NOMO-1 treated with dmso at 0.1 percent for 144 hours (cell line): Measurements from ENCODE around the gene GCKR.
"Not testable (repeated sequence)": the region's sequence is repeated elsewhere in the genome, so short reads cannot be mapped to it uniquely, and the experiment has no call there.

Experiments
- DNase-seq: peaks from one replicate; lab custom pipeline; 2025; ENCODE audit not compliant: unreplicated experiment; lab: John Stamatoyannopoulos, UW

Gene GCKR

DNA sequence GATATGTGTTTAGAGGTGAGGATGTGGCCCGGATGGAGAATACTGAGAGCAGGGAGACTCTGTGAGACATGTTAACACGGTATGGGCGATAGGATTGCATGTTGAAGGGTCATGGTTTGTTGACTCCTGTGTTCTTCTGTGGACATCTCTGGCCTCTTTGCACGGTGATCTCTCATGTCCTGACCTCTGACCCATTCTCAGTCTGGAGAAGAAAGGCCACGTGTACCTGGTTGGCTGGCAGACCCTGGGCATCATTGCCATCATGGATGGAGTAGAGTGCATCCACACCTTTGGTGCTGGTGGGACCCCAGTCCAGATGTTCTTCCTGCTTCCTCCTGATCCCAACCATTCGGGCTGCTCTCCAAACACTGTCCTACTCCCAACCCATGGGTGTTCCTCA is 9.9 kb downstream of the GCKR start:
- DNase-seq = no peak

DNA sequence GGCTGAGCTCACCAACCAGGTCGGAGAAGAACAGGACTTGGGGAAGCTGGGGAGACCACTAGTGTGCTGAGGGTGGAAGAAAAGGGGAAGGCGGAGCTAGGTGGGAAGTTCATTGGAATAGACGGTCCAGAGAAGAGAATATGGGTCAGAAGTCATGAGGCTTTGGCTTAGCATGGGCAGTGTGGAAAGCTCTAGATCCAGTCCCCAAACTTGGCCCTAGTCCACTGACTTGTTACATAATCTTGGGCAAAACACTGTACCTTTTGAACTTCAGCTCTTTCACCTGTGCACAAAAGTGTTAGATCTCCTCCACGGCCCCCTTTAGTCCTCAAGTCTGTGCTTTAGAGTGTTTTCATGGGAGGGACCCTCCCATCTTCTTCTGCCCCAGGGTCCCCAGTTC is 10.7 kb downstream of the GCKR start:
- no peak for DNase-seq

DNA sequence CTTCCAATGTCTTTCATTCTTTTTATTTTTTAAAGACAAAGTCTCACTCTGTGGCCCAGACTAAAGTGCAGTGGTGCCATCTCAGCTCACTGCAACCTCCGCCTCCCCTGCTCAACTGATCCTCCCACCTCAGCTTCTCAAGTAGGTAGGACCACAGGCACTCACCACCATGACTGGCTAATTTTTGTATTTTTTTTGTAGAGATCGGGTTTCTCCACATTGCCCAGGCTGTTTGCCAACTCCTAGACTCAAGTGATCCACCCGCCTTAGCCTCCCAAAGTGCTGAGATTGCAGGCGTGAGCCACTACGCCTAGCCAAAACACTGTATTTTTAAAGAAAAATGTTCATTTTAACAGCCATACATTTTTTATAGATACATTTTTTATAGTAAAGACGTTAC is 12.7 kb downstream of the GCKR start:
- DNase-seq = no peak

DNA sequence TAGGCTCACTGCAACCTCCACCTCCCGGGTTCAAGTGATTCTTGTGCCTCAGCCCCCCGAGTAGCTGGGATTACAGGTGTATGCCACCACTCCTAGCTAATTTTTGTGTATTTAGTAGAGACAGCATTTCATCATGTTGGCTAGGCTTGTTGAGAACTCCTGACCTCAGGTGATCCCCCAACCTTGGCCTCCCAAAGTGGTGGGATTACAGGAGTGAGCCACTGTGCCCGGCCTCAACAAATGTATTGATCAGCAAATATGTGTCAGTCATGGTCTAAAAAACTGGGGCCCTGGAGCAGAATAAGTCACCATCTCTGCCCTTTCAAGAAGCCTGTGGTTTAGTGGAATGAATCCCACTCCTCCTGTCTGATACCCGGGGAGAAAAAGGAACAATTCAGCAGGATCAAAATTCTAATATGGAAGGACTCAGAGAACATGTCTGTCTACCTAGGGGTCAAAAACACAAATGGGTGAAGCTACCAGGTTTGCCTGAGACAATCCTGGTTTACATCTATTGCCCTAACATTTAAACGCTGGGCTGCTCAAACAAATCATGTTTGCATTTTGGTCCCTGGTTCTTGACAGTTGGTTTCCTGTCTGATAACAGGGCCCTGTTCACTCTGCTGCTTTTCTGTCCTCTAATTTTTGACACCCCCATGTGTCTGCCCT is 21.6 kb downstream of the GCKR start:
- no peak for DNase-seq

DNA sequence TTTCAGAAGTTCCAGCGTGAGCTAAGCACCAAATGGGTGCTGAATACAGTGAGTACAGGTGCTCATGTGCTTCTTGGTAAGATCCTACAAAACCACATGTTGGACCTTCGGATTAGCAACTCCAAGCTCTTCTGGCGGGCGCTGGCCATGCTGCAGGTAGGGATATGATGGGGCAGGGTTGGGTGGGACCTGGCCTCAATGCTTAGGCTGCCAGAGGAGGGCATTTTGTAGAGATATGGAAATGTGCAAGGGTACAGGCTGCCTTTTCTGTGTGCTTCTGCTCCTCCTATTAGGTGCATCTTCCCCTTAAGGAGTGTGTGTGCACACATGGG is 22.1 kb downstream of the GCKR start:
- no peak for DNase-seq

DNA sequence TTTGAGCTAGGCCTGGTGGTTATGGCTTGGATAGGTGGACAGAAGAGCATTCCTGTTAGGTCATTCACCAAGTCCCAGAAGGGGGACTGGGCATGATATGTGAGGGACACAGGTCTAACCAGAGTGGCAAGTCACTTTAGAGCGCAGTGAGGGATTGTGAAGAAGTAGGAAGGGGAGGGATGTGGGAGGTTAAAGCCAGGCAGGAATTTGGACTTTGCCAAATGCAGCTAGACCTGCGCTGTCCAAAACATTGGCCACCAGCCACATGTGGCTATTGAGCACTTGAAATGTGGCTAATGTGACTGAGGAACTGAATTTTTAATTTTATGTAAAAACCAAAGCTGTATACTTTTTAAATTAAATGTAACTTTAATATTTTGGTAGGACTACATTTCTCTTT is 23.7 kb downstream of the GCKR start:
- DNase-seq = no peak

DNA sequence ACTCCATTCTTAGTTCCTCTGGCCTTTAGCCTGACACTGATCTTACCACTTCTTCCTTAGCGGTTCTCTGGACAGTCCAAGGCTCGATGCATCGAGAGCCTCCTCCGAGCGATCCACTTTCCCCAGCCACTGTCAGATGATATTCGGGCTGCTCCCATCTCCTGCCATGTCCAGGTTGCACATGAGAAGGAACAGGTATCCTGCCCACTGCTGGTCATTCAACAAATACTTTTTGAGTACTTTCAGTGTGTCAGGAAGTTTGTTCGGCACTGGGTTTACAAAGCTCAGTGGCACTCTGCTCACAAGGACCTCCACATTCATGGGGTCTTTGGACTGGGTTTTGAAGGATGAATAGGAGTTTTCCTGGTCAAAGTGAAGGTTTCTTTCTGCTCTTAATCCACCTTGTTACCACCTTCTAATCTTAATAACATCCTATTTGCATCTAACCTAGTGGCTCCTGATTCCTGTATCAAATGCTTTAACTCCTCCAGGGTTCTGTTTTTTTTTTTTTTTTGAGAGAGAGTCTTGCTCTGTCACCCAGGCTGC is 25.8 kb downstream of the GCKR start:
- no peak for DNase-seq

DNA sequence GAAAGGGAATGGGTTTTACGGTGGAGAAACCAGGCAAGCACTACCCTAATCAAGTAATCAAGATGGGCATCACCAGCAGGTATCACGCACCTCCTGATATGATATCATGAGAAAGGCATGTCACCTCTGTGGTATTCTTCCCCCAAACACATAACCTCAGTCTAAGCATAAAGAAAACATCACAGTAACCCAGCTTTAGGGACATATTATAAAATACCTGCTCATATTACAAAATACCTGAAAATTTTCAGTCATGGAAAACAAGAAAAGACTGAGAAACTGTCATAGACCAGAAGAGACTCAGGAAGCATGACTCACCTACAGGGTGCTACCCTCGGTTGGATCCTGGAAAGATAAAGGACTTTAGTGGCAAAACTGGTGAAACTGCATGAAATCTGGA is 30.5 kb downstream of the GCKR start:
- DNase-seq = no peak

DNA sequence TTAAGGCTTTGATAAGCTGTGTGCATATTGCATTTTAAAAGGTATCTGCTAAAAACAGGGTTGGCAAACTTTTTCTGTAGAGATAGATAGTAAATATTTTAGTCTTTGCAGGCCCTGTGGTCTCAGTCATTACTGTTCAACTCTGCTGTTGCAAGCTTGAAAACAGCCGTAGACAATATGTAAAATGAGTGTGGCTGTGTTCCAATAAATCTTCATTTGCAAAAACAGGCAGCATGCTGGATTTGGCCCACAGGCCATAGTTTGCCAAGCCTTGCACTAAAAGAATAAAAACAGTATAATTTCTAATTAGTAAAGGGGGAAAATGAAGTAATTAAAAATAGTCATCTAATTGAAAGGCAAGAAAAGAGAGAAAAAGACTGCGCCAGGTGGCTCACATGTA is 35.3 kb downstream of the GCKR start:
- DNase-seq = no peak

DNA sequence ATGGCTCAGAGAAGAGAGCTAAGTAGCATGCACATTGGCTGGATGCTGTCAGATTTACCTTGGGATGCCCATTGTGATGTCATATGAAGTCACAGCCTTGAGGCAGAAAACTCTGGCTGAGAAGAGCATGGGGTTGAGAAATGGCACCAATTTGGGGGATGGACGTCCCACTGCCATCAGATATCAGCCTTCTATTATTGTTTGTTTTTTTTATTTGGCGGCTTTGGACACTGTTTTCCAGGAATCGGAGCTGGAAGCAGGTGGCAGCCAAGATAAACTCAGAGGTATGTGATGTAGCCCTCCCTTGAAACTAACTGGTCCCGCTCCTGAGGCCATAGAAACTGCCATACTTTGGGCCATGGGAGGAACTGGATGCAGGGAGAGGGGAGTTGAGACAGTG is 40.6 kb downstream of the GCKR start:
- DNase-seq = no peak

DNA sequence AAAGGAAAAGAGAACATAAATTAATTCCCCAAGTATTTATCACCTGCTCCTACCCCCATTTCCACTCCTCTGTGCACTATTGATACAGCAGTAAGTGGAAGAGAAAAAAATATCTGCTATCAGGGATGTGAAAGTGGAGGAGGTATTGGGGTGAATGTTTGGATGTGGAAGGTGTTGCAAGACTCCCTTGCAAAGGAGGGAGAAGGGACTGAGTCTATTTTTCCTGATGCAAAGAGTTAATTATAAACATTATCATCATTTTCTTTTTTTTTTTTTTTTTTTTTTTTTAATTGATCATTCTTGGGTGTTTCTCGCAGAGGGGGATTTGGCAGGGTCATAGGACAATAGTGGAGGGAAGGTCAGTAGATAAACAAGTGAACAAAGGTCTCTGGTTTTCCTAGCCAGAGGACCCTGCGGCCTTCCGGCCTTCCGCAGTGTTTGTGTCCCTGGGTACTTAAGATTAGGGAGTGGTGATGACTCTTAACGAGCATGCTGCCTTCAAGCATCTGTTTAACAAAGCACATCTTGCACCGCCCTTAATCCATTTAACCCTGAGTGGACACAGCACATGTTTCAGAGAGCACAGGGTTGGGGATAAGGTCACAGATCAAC is 42.3 kb downstream of the GCKR start:
- not testable (repeated sequence) for DNase-seq

DNA sequence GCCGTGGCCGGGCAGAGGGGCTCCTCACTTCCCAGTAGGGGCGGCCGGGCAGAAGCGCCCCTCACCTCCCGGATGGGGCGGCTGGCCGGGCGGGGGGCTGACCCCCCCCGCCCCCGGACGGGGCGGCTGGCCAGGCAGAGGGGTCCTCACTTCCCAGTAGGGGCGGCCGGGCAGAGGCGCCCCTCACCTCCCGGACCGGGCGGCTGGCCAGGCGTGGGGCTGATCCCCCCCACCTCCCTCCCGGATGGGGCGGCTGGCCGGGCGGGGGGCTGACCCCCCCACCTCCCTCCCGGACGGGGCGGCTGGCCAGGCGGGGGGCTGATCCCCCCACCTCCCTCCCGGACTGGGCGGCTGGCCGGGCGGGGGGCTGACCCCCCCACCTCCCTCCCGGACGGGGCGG is 43.0 kb downstream of the GCKR start:
- DNase-seq = not testable (repeated sequence)

DNA sequence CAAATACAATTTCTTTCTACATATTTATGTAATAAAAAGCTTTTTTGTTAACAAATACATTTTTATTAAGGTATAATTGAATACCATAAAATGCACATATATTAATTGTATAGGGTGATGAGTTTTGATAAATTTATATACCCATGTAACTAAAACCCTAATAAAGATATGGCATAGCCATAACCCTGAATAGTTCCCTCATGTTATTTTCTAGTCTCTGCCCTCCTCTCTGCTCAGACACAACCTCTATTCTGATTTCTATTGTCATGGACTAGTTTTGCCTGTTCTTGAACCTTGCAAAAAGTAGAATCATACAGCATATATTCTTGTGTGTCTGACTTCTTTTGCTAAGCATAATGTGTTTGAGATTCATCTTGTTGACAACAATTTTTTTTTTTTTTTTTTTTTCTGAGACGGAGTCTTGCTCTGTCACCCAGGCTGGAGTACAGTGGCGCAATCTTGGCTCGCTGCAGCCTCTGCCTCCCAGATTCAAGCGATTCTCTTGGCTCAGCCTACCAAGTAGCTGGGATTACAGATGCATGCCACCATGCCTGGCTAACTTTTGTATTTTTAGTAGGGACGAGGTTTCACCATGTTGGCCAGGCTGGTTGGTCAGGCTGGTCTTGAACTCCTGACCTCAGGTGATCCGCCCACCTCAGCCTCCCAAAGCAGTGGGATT is 47.6 kb downstream of the GCKR start:
- DNase-seq = no peak

DNA sequence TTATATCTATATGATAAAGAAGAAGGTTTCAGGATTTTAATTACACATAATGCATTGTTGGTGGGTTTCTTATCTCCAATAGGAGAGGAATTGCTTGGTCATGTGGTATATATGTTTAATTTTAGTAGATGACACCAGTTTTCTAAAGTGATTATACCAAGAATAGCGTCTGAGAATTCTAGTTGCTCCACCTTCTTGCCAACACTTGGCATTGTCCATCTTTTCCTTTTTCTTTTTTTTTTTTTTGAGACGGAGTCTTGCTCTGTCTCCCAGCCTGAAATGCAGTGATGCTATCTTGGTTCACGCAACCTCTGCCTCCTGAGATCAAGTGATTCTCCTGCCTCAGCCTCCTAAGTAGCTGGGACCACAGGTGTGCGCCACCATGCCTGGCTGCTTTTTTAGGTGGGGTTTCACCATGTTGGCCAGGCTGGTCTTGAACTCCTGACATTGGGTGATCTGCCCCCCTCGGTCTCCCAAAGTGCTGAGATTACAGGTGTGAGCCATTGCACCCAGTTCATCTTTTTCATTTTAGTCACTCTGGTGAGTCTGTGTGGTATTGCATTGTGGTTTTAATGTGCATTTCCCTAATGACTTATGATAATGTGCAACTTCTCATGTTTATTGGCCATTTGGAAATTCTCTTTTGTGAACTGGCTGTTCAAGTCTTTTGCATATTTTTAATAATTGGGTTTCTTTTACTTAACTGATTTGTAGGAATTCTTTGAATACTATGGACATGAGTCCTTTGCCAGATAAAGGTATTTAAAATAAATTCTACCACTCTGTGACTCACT is 48.9 kb downstream of the GCKR start:
- DNase-seq = no peak

DNA sequence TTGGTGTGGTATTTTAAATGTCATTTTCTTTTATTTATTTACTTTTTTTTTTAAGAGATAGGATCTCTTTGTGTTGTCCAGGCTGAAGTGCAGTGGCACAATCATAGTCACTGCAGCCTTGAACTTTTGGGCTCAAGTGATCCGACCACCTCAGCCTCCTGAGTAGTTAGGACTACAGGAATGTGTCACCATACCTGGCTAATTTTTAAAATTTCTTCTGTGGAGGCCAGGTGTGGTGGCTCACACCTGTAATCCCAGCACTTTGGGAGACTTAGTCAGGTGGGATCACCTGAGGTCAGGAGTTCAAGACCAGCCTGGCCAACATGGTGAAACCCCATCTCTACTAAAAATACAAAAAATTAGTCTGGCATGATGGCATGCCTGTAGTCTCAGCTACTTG is 52.7 kb downstream of the GCKR start:
- DNase-seq = no peak

DNA sequence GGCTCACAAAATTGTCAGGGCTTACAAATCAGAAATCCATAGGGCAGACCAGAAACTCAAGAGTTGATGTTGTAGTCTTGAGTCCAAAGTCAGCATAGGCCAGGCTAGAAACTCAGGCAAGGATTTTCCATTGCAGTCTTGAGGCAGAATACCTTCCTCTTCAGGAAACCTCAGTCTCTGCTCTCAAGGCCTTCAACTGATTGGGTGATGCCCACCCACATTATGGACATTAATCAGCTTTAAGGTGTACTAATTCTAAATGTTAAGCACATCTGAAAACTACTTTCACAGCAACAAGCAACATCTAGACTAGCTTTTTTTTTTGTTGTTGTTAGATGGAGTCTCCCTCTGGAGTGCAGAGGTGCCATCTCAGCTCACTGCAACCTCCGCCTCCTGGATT is 54.9 kb downstream of the GCKR start:
- no peak for DNase-seq

DNA sequence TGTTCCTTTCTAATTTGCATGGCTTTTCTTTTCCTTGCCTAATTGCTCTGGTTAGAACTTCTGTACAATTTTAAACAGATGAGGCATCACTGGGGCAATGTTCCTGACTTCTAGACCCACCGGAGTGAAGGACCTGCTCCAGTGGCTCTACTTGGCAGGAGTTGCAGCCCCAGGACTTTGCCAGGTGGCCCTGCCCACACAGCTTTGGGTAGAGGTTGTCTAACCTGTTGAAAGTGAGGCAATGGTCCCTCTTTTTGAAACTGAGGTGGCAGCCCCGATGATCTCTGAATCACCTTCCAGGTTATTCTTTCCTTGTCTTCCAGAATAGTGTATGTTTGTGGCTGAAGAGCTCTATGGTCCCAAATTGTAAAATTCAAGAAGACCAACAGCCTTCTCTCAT is 56.3 kb downstream of the GCKR start:
- DNase-seq = no peak

DNA sequence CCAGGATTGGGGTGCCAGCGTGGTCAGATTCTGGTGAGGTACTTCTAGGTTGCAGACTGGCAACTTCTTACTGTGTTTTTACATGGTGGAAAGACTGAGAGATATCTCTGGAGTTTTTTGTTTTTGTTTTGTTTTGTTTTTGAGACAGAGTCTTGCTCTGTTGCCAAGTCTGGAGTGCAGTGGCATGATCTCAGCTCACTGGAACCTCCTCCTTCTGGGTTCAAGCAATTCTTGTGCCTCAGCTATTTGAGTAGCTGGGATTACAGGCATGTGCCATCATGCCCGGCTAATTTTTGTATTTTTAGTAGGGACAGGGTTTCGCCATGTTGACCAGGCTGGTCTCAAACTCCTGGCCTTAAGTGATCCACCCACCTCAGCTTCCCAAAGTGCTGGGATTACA is 57.8 kb downstream of the GCKR start:
- DNase-seq = not testable (repeated sequence)

DNA sequence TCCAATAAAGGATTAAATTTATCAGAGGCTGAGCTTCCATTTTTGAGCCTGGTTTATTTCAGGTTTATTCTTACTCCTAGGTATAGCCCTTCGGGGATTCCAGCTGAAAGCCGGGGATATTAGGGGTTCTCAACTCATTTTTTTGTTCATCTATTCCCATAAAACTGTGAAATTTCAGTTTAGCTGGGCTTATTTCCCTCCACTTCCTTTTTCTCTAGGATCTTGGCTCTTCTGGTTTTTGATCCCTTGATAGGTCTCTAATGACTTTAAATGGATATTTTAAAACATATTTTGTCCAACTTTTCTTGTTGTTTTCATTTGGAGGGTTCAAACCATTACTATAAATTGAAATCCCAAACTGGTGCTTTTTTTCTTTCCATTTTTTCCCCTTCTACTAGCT is 62.6 kb downstream of the GCKR start:
- DNase-seq = no peak

DNA sequence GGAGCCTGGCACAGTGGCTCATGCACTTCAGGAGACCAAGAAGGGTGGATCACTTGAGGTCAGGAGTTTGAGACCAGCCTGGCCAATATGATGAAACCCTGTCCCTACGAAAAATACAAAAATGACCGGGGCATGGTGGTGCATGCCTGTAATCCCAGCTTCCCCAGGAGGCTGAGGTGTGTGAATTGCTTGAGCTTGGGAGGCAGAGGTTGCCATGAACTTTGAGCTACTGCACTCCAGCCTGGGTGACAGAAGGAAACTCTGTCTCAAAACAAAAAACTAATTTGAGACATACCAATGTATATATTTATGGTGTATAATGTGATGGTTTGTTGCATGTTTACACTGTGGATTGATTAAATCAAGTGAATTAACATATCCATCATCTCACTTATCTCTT is 64.4 kb downstream of the GCKR start:
- DNase-seq = no peak

DNA sequence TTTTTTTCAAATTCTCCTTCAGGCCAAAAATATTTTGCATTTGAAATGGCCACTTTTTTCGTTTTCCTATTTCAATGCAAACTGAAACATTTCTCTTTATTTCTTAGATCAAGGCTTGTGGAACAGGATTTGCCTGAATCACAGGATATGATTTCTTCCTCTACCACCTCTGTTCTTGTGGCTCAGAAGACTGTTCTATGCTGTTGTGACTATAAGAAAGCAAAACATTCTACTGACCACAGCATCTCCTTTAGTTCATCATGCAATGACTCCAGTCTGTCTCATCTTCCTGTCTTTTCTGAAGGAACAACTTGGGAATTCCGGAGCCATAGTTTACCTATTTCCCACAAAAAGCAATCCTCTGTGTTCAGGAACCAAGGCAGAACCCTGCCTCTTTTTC is 70.0 kb downstream of the GCKR start:
- no peak for DNase-seq

DNA sequence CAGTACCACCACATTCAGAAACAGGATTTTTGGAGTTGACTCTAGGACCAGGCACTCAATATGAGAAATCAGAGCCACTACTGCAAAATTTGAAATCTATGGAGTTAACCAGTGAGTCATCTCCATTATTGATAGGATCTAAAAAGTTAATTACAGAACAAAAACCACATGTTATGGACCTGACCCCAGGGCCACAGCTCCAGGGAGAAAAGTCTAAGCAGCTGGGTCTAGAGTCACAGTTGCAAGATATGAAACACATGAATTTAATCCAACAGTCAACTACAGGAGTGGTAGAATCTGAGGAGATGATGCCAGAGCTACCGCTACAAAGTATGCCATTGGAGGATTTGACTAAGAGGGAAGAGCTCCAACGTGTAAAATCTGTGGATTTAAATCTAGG is 72.8 kb downstream of the GCKR start:
- DNase-seq = no peak
